HepG2 (cell line): Measurements from ENCODE around the gene NUP35. TPM values are rescaled to one million over a fixed set of nuclear protein-coding genes. Genes with fewer than 3 reads are reported as not detected.

Experiments
- ATAC-seq: fragments of 200-7000 bp; cut with Tn5 transposase; 3 replicates; pipeline ENCODE4 v1.9.1; 2020; ENCODE audit warnings: mild to moderate bottlenecking, moderate library complexity
- BruUV-seq: library from RNA; stranded (reverse); fragments of 400-500 nt; replicated peaks from 2 replicates; lab custom pipeline; 2021; lab: Mats Ljungman, UMichigan
- CTCF ChIA-PET: fragments of 300-600 bp; formaldehyde crosslinking; extraction: SDS; loops from one replicate; lab custom pipeline; 2021; ENCODE audit warnings: low total read pairs, inconsistent platforms, low intra/inter-chr PET ratio; lab: Yijun Ruan, JAX
- POLR2A ChIA-PET: fragments of 350-600 bp; sonication (Branson Sonifier 250); formaldehyde crosslinking; loops from one replicate; lab custom pipeline; 2020; ENCODE audit warnings: antibody characterized with exemption, inconsistent platforms; lab: Yijun Ruan, JAX
- DNase-seq: peaks from one replicate; pipeline ENCODE4 v3.0.0-alpha.2; 2015; ENCODE audit warnings: low spot score
- FAIRE-seq: peaks from 3 replicates; lab custom pipeline; 2011; peaks lifted over from hg19 to GRCh38; lab: Jason Lieb, UNC
- H2AFZ ChIP-seq: one replicate; pipeline ENCODE4 v1.6.1; 2011; ENCODE audit warnings: low read length, inconsistent platforms
- H3K27ac ChIP-seq: fragments of 300-600 bp; 3 replicates; pipeline ENCODE4 v1.8.0; 2011; ENCODE audit warnings: mixed run types, mild to moderate bottlenecking, mixed read lengths, low read length, inconsistent platforms; ENCODE audit not compliant: insufficient read depth; ENCODE audit errors: extremely low read length
- H3K27me3 ChIP-seq, 2 experiments: fragments of 200-600 bp in 1 of 2; 2 replicates in 1 of 2; 3 replicates in 1 of 2; pipeline versions ENCODE4 v1.6.0 to v1.8.0; 2011; ENCODE audit warnings: low read length in 2 of 2, mild to moderate bottlenecking in 2 of 2, moderate library complexity in 2 of 2, inconsistent platforms in 1 of 2; ENCODE audit not compliant: insufficient read depth in 2 of 2, control insufficient read depth in 1 of 2
- H3K36me3 ChIP-seq, 2 experiments: fragments of 200-600 bp in 1 of 2; replicated peaks in 1 of 2; 2 replicates in 1 of 2; 3 replicates in 1 of 2; pipeline versions ENCODE4 v1.5.1 to v1.8.0; 2011; ENCODE audit warnings: low read length in 2 of 2, inconsistent platforms in 1 of 2; ENCODE audit not compliant: insufficient read depth in 2 of 2, control insufficient read depth in 1 of 2
- H3K4me1 ChIP-seq: 2 replicates; pipeline ENCODE4 v1.5.1; 2012; ENCODE audit warnings: low read length, inconsistent platforms; ENCODE audit not compliant: insufficient read depth
- H3K4me2 ChIP-seq: 2 replicates; pipeline ENCODE4 v1.6.0; 2011; ENCODE audit warnings: low read depth, low read length, inconsistent platforms
- H3K4me3 ChIP-seq, 3 experiments: fragments of 200-600 bp in 1 of 3; sonication (generic), shearing (Covaris generic) in 1 of 3; replicated peaks in 1 of 3; 2 replicates each; pipeline ENCODE4 v1.5.1; 2011 to 2016; ENCODE audit warnings: low read length in 3 of 3, inconsistent platforms in 2 of 3, low read depth in 2 of 3, mild to moderate bottlenecking in 2 of 3, control low read depth in 1 of 3, mixed read lengths in 1 of 3; ENCODE audit not compliant: insufficient read depth in 1 of 3
- H3K79me2 ChIP-seq: one replicate; pipeline ENCODE4 v1.6.1; 2011; ENCODE audit warnings: low read length, inconsistent platforms; ENCODE audit not compliant: insufficient read depth
- H3K9ac ChIP-seq: 2 replicates; pipeline ENCODE4 v1.6.0; 2011; ENCODE audit warnings: mild to moderate bottlenecking, low read depth, low read length, inconsistent platforms; ENCODE audit not compliant: insufficient read depth
- H3K9me3 ChIP-seq: 2 replicates; pipeline ENCODE4 v1.5.1; 2012; ENCODE audit warnings: mild to moderate bottlenecking, low read length
- H4K20me1 ChIP-seq: 2 replicates; pipeline ENCODE4 v1.6.0; 2011; ENCODE audit warnings: inconsistent platforms, mild to moderate bottlenecking, low read length, moderate library complexity; ENCODE audit not compliant: insufficient read depth
- CBX2 ChIP-seq, 2 experiments: fragments of 200-600 bp in 1 of 2; sonication (generic); formaldehyde crosslinking in 1 of 2; IDR thresholded peaks; 2 replicates each; pipeline versions ENCODE4 v1.7.0 to v1.8.1; 2018 to 2022; ENCODE audit warnings: low read depth in 2 of 2, low read length in 1 of 2, mild to moderate bottlenecking in 1 of 2, missing genetic modification reagents in 1 of 2
- CCDC6 ChIP-seq: sonication (generic); formaldehyde crosslinking; IDR thresholded peaks from 2 replicates; pipeline ENCODE4 v1.8.1; 2022; ENCODE audit warnings: mild to moderate bottlenecking, missing genetic modification reagents, moderate library complexity
- CENPT ChIP-seq: sonication (generic); formaldehyde crosslinking; IDR thresholded peaks from 2 replicates; pipeline ENCODE4 v1.8.0; 2022; ENCODE audit warnings: low read depth, mild to moderate bottlenecking, moderate library complexity, missing genetic modification reagents
- HES4 ChIP-seq: sonication (generic); formaldehyde crosslinking; IDR thresholded peaks from 2 replicates; pipeline ENCODE4 v1.9.0; 2021; ENCODE audit warnings: mild to moderate bottlenecking, missing genetic modification reagents, borderline replicate concordance
- HOXD1 ChIP-seq: sonication (generic); formaldehyde crosslinking; IDR thresholded peaks from 2 replicates; pipeline ENCODE4 v1.5.0; 2020; ENCODE audit warnings: missing genetic modification reagents
- MYNN ChIP-seq: sonication (generic); formaldehyde crosslinking; IDR thresholded peaks from 2 replicates; pipeline ENCODE4 v1.4.0; 2020; ENCODE audit warnings: mild to moderate bottlenecking, low read depth, missing genetic modification reagents
- NFKBIZ ChIP-seq: IDR thresholded peaks from 2 replicates; pipeline ENCODE4 v1.6.1; 2018; ENCODE audit warnings: missing genetic modification reagents, missing compliant biosample characterization
- NFYC ChIP-seq: IDR thresholded peaks from 2 replicates; pipeline ENCODE4 v1.6.1; 2016; ENCODE audit warnings: missing genetic modification reagents, missing compliant biosample characterization
- PRDM10 ChIP-seq: sonication (generic); formaldehyde crosslinking; IDR thresholded peaks from 2 replicates; pipeline ENCODE4 v1.4.0; 2020; ENCODE audit warnings: low read depth, missing genetic modification reagents
- SKI ChIP-seq: fragments of 450-650 bp; IDR thresholded peaks from one replicate; pipeline ENCODE4 v1.6.1; 2018; ENCODE audit warnings: mild to moderate bottlenecking; ENCODE audit not compliant: partially characterized antibody
- SMARCC2 ChIP-seq: fragments of 450-650 bp; IDR thresholded peaks from 2 replicates; pipeline ENCODE4 v1.6.1; 2017; ENCODE audit warnings: antibody characterized with exemption, mild to moderate bottlenecking
- SP5 ChIP-seq: IDR thresholded peaks from 2 replicates; pipeline ENCODE4 v1.6.1; 2016; ENCODE audit warnings: low read depth, borderline replicate concordance
- SRSF4 ChIP-seq: fragments of 200-400 bp; formaldehyde crosslinking; IDR thresholded peaks from one replicate; pipeline ENCODE4 v1.6.1; 2018; ENCODE audit warnings: mild to moderate bottlenecking, low read depth, low read length, moderate library complexity; ENCODE audit not compliant: poor library complexity, severe bottlenecking
- TEAD2 ChIP-seq: sonication (generic); formaldehyde crosslinking; IDR thresholded peaks from 2 replicates; pipeline ENCODE4 v1.9.0; 2021; ENCODE audit warnings: missing genetic modification reagents
- ZBTB8A ChIP-seq: sonication (generic); formaldehyde crosslinking; IDR thresholded peaks from 2 replicates; pipeline ENCODE4 v1.4.0; 2020; ENCODE audit warnings: mild to moderate bottlenecking, low read depth, missing genetic modification reagents, borderline replicate concordance
- ZFAT ChIP-seq: sonication (generic); formaldehyde crosslinking; conservative IDR thresholded peaks from 2 replicates; pipeline ENCODE4 v1.8.1; 2023; ENCODE audit warnings: missing genetic modification reagents, inconsistent platforms
- ZKSCAN5 ChIP-seq: sonication (generic); formaldehyde crosslinking; IDR thresholded peaks from 2 replicates; pipeline ENCODE4 v1.5.1; 2020; ENCODE audit warnings: mild to moderate bottlenecking, missing genetic modification reagents
- ZNF44 ChIP-seq: sonication (generic); formaldehyde crosslinking; IDR thresholded peaks from 2 replicates; pipeline ENCODE4 v1.5.1; 2020; ENCODE audit warnings: mild to moderate bottlenecking, missing genetic modification reagents
- ZNF724P ChIP-seq: sonication (generic); formaldehyde crosslinking; IDR thresholded peaks from 2 replicates; pipeline ENCODE4 v1.8.0; 2022; ENCODE audit warnings: missing genetic modification reagents, borderline replicate concordance
- ZNF749 ChIP-seq: sonication (generic); formaldehyde crosslinking; IDR thresholded peaks from 2 replicates; pipeline ENCODE4 v1.8.0; 2022; ENCODE audit warnings: mild to moderate bottlenecking, missing genetic modification reagents, moderate library complexity, borderline replicate concordance
- WGBS: methylation state at CpG from one replicate; pipeline ENCODE4 v1.1.6; 2017; ENCODE audit warnings: low lambda C conversion rate; 5-methylcytosine and 5-hydroxymethylcytosine counted together
- in situ Hi-C: cut with HindIII; loops from 2 replicates; pipeline ENCODE4 v1.10.0; 2017; ENCODE audit warnings: low pct_unique_long_range_greater_than_20kb; ENCODE audit not compliant: extremely low pct_ligation_motif_present
- intact Hi-C: fragments of 100-400 bp; cut with micrococcal nuclease; formaldehyde crosslinking; loops from one replicate; pipeline ENCODE4 v1.10.0; 2022; ENCODE audit not compliant: unreplicated experiment
- polyA plus RNA-seq, 8 experiments: library from polyadenylated mRNA; depleted of rRNA in 3 of 8; stranded (reverse) in 7 of 8; unstranded in 1 of 8; fragments of >200 nt; fragmentation: Illumina TruSeq in 4 of 8; extraction: Trizol in 4 of 8; gene quantifications; 2 replicates each; pipeline versions ENCODE4 v1.2.1 to v1.2.3, GENCODE V29; 2011 to 2016; ENCODE audit warnings: low read depth in 4 of 8, missing spikeins in 1 of 8, mixed read lengths in 1 of 8; ENCODE audit not compliant: insufficient read depth in 1 of 8
- total RNA-seq, 5 experiments: library from RNA; depleted of rRNA; stranded (reverse); fragments of >200 nt; fragmentation: Illumina TruSeq; extraction: Trizol; gene quantifications; 2 replicates each; pipeline ENCODE4 v1.2.3, GENCODE V29; 2016; ENCODE audit warnings: low read depth in 1 of 5

NUP35 gene
- total and polyA plus RNA-seq, 2 of the 13 experiments (the other 11 are each of a cell fraction or from before 2014, with no cell fraction given) = 16.9 to 53.6 TPM

- ChIA-PET CTCF (no interaction called here), POLR2A (interaction anchor here (0.9 to 1.8 kb wide), 8 partner anchors 9 to 234 kb away, joined by 3 to 17 read pairs (median 4); partner anchors contain the start of gene NUP35)
- Histone ChIP-seq H3K4me1 (peaks cover 19% of the 10 kb centered on the region), H3K27me3 (peaks cover 0 to 20% of the 10 kb centered on the region in 2 experiments; a peak in 2 of 5 replicates), H4K20me1 (no peaks in the 10 kb centered on the region), H3K4me2 (peak overlapping the region; percentile 85), H3K9me3 (no peaks in the 10 kb centered on the region), H2AFZ (peak overlapping the region; percentile 99), H3K4me3 (peak overlapping the region; percentile 69 to 88 (median 79)), H3K27ac (peak overlapping the region; percentile 37), H3K9ac (peak overlapping the region; percentile 63), H3K36me3 (no peaks in the 10 kb centered on the region), H3K79me2 (no peaks in the 10 kb centered on the region)
- no peak for FAIRE-seq
- WGBS = 14% methylated on average over 13 of the region's 13 CpGs
- ATAC-seq = peak; percentile 74
- BruUV-seq = TSS peak; percentile 95
- no peak for DNase-seq
- intact Hi-C loops (loop anchor here (2.0 kb wide), 1 partner anchor 40 kb away; the partner anchor contains the start of gene NCKAP1), in situ Hi-C loops (no loop called here)
- TF ChIP-seq PRDM10 (CRISPR knock-in tag) (no peak), ZBTB8A (CRISPR knock-in tag) (no peak), CENPT (no peak), TEAD2 (no peak), CCDC6 (CRISPR knock-in tag) (peak; percentile 16; the same call in 1 of the 2 replicates), NFKBIZ (CRISPR knock-in tag) (no peak), ZNF749 (no peak), ZKSCAN5 (CRISPR knock-in tag) (no peak), MYNN (no peak), HOXD1 (CRISPR knock-in tag) (no peak), NFYC (no peak), SMARCC2 (no peak), SKI (no peak), ZNF44 (CRISPR knock-in tag) (no peak), ZNF724P (CRISPR knock-in tag) (no peak), HES4 (CRISPR knock-in tag) (no peak), SP5 (CRISPR knock-in tag) (0 out of 2 replicates have a peak, but pooled peaks have one; percentile 8), ZFAT (CRISPR knock-in tag) (no peak), CBX2 (IDR thresholded peaks at IDR 0.05; ENCODE audit: low read depth, low read length) (0 out of 2 replicates have a peak, but pooled peaks have one; percentile 70), CBX2 (CRISPR knock-in tag; IDR thresholded peaks at IDR 0.05; ENCODE audit: low read depth) (no peak), SRSF4 (no peak)
These were observed 45.0 kb upstream of the NUP35 start for GRCh38 chr2:183079139-183079775.
